Muscle of arm (tissue), 12 donors: ENCODE results near the gene MPEG1. TPM values are rescaled to one million over a fixed set of nuclear protein-coding genes. Genes with fewer than 3 reads are reported as not detected.

Source experiments
- DNase-seq: peaks from one replicate; pipeline ENCODE4 v3.0.0-alpha.2; 2013
- polyA plus RNA-seq, 12 donors: library from polyadenylated mRNA; unstranded; fragments of 120-200 nt; gene quantifications; one replicate each; pipeline ENCODE4 v1.2.1, GENCODE V29; 2013; ENCODE audit not compliant: insufficient read length in 12 of 12

The MPEG1 gene
- polyA plus RNA-seq, 12 donors = 7.5 to 28.3 (median 10.6) TPM; not detected in 1

- DNase-seq = no peak
Measured at GRCh38 chr11:59173080-59173963, 39.4 kb downstream of the MPEG1 start.

- DNase-seq = no peak
Measured at GRCh38 chr11:59172345-59173079, 40.2 kb downstream of the MPEG1 start.

GRCh38 chr11:59171508-59172322, 41.0 kb downstream of the MPEG1 start, which contains the start of gene DTX4:
Gene DTX4 (plus strand): TSS chr11:59172132. CDS start chr11:59172596, 464 bp downstream.
- peak; percentile 93 for DNase-seq

GRCh38 chr11:59164028-59164427, 48.7 kb downstream of the MPEG1 start:
- no peak for DNase-seq

Other genes with a start within 250 kb of the MPEG1 start
- not detected for gene GLYATL1B, start 126.6 kb downstream of the MPEG1 start, polyA plus RNA-seq
- 10 to 100 TPM in 6 of 12 donors, 1 to 10 TPM in 5, not detected in 1; 5.5 to 16.8 (median 10.8) TPM for gene FAM111B, start 105.7 kb downstream of the MPEG1 start, polyA plus RNA-seq
- 10 to 100 TPM in 11 of 12 donors, not detected in 1; 17.1 to 91.4 (median 28.6) TPM for gene FAM111A, start 70.1 kb downstream of the MPEG1 start, polyA plus RNA-seq
- gene DTX4, start 40.8 kb downstream of the MPEG1 start, polyA plus RNA-seq = 10 to 100 TPM in 11 of 12 donors, not detected in 1; 15.7 to 82.8 (median 22.6) TPM
- not detected for gene OR5AN1, start 146.0 kb upstream of the MPEG1 start, polyA plus RNA-seq
- under 1 TPM in 4 of 12 donors, not detected in 8; 0.01 to 0.03 (median 0.02) TPM for gene OR5A2, start 213.5 kb upstream of the MPEG1 start, polyA plus RNA-seq
- under 1 TPM in 3 of 12 donors, not detected in 9; 0.01 to 0.04 (median 0.03) TPM for gene OR5A1, start 223.5 kb upstream of the MPEG1 start, polyA plus RNA-seq
- gene OR4D6, start 244.0 kb upstream of the MPEG1 start, polyA plus RNA-seq = not detected